Mesenchymal stem cell (in vitro differentiated cells and primary cell): ENCODE measurements around the gene MAPK4.

Source experiments
- DNase-seq: peaks from one replicate; pipeline ENCODE4 v3.0.0-alpha.2; 2013
- H2AFZ ChIP-seq: one replicate; pipeline ENCODE4 v1.6.1; 2013; ENCODE audit warnings: low read depth, mild to moderate bottlenecking, control low read depth, inconsistent platforms, low read length, moderate library complexity
- H2AK5ac ChIP-seq: 2 replicates; pipeline ENCODE4 v1.6.1; 2013; ENCODE audit warnings: low read length, moderate library complexity, mild to moderate bottlenecking, inconsistent platforms; ENCODE audit not compliant: severe bottlenecking
- H2BK120ac ChIP-seq: one replicate; pipeline ENCODE4 v1.6.1; 2013; ENCODE audit warnings: low read depth, mild to moderate bottlenecking, inconsistent platforms, low read length, moderate library complexity
- H2BK12ac ChIP-seq, 2 experiments: one replicate each; pipeline ENCODE4 v1.6.1; 2013; ENCODE audit warnings: inconsistent platforms in 2 of 2, low read length in 2 of 2, mild to moderate bottlenecking in 2 of 2, moderate library complexity in 2 of 2, control low read depth in 1 of 2
- H2BK15ac ChIP-seq: one replicate; pipeline ENCODE4 v1.6.1; 2013; ENCODE audit warnings: mild to moderate bottlenecking, low read depth, inconsistent platforms; ENCODE audit not compliant: poor library complexity, severe bottlenecking
- H2BK5ac ChIP-seq: 2 replicates; pipeline ENCODE4 v1.6.1; 2013; ENCODE audit warnings: low read depth, mild to moderate bottlenecking, low read length, control low read depth, inconsistent platforms; ENCODE audit not compliant: poor library complexity, severe bottlenecking
- H3K14ac ChIP-seq, 2 experiments: one replicate each; pipeline ENCODE4 v1.6.1; 2013; ENCODE audit warnings: inconsistent platforms in 2 of 2, low read length in 2 of 2, control low read depth in 1 of 2, mild to moderate bottlenecking in 1 of 2, moderate library complexity in 1 of 2
- H3K18ac ChIP-seq, 2 experiments: one replicate each; pipeline ENCODE4 v1.6.1; 2013; ENCODE audit warnings: inconsistent platforms in 2 of 2, low read length in 2 of 2, control low read depth in 1 of 2, low read depth in 1 of 2, mild to moderate bottlenecking in 1 of 2
- H3K23ac ChIP-seq, 2 experiments: one replicate each; pipeline ENCODE4 v1.6.1; 2013; ENCODE audit warnings: inconsistent platforms in 2 of 2, low read length in 2 of 2, mild to moderate bottlenecking in 2 of 2, moderate library complexity in 2 of 2, control low read depth in 1 of 2
- H3K27ac ChIP-seq: 2 replicates; pipeline ENCODE4 v1.5.1; 2013; ENCODE audit warnings: mild to moderate bottlenecking, moderate library complexity, low read length, control low read depth, inconsistent platforms; ENCODE audit not compliant: poor library complexity, severe bottlenecking
- H3K27me3 ChIP-seq, 2 experiments: 2 replicates each; pipeline versions ENCODE4 v1.6.1 to v1.7.0; 2013; ENCODE audit warnings: low read length in 2 of 2, mild to moderate bottlenecking in 2 of 2, moderate library complexity in 2 of 2, control low read depth in 1 of 2, inconsistent platforms in 1 of 2; ENCODE audit not compliant: control insufficient read depth in 1 of 2, insufficient read depth in 1 of 2
- H3K36me3 ChIP-seq, 2 experiments: 2 replicates each; pipeline versions ENCODE4 v1.6.1 to v1.7.0; 2013; ENCODE audit warnings: low read length in 2 of 2, control low read depth in 1 of 2, inconsistent platforms in 1 of 2, low read depth in 1 of 2, mild to moderate bottlenecking in 1 of 2; ENCODE audit not compliant: insufficient read depth in 2 of 2, control insufficient read depth in 1 of 2
- H3K4ac ChIP-seq, 2 experiments: one replicate each; pipeline ENCODE4 v1.6.1; 2013; ENCODE audit warnings: inconsistent platforms in 2 of 2, low read length in 2 of 2, mild to moderate bottlenecking in 2 of 2, moderate library complexity in 2 of 2, control low read depth in 1 of 2, low read depth in 1 of 2
- H3K4me1 ChIP-seq: 2 replicates; pipeline ENCODE4 v1.6.1; 2013; ENCODE audit warnings: low read depth, low read length, control low read depth; ENCODE audit not compliant: control insufficient read depth, insufficient read depth
- H3K4me2 ChIP-seq: 2 replicates; pipeline ENCODE4 v1.6.1; 2013; ENCODE audit warnings: low read length, mild to moderate bottlenecking, inconsistent platforms; ENCODE audit not compliant: poor library complexity, severe bottlenecking
- H3K4me3 ChIP-seq, 2 experiments: 2 replicates each; pipeline versions ENCODE4 v1.5.1 to v1.7.0; 2013; ENCODE audit warnings: low read length in 2 of 2, mild to moderate bottlenecking in 2 of 2, control low read depth in 1 of 2, low read depth in 1 of 2; ENCODE audit not compliant: insufficient read depth in 1 of 2
- H3K79me1 ChIP-seq: replicated peaks from 2 replicates; pipeline ENCODE4 v1.6.1; 2013; ENCODE audit warnings: mild to moderate bottlenecking, control low read depth, low read length, inconsistent platforms; ENCODE audit not compliant: poor library complexity, severe bottlenecking
- H3K9ac ChIP-seq: 2 replicates; pipeline ENCODE4 v1.7.0; 2013; ENCODE audit warnings: mild to moderate bottlenecking, low read length, moderate library complexity
- H3K9me3 ChIP-seq: 2 replicates; pipeline ENCODE4 v1.7.0; 2013; ENCODE audit warnings: mild to moderate bottlenecking, low read length; ENCODE audit not compliant: control insufficient read depth
- H4K8ac ChIP-seq: one replicate; pipeline ENCODE4 v1.6.1; 2013; ENCODE audit warnings: inconsistent platforms, mild to moderate bottlenecking, low read length, moderate library complexity
- H4K91ac ChIP-seq: one replicate; pipeline ENCODE4 v1.6.1; 2013; ENCODE audit warnings: mild to moderate bottlenecking, low read length, inconsistent platforms
- WGBS: methylation state at CpG from one replicate; pipeline ENCODE4 v1.1.7; 2013; ENCODE audit warnings: mixed read lengths; 5-methylcytosine and 5-hydroxymethylcytosine counted together

MAPK4 gene

DNA sequence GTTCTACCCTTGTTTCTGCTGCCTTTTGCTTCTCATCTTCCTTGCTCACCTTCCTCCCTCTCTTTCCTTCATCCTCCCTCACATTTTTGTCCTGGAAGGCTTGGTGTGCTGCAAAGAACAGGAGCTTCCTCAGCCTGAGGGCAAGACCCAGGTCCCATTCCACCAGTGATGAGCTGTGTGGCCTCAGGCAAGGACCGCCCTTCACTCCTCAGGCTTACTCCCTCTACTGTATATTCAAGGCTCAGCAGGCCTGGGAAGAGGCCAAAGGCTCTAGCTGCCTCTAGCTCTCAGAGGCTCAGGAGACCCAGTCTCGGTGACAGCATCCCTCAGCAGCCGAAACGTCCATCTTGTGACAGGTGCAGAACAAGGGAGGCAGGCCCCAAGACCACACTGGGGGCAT, 162.4 kb downstream of the MAPK4 start:
- Histone ChIP-seq H3K79me1 (no peaks in the 10 kb centered on the region), H3K9ac (no peak overlapping the region), H4K91ac (no peak overlapping the region), H3K4ac (no peak overlapping the region), H3K27ac (no peak overlapping the region), H2BK12ac (no peak overlapping the region), H3K4me1 (no peaks in the 10 kb centered on the region), H3K4me2 (no peak overlapping the region), H2BK5ac (no peak overlapping the region), H3K4me3 (no peak overlapping the region), H4K8ac (no peak overlapping the region), H3K14ac (no peak overlapping the region), H3K23ac (no peak overlapping the region), H3K27me3 (no peaks in the 10 kb centered on the region), H2AFZ (no peak overlapping the region), H2BK15ac (no peak overlapping the region), H2AK5ac (no peak overlapping the region), H2BK120ac (no peak overlapping the region), H3K9me3 (no peaks in the 10 kb centered on the region), H3K18ac (no peak overlapping the region), H3K36me3 (no peaks in the 10 kb centered on the region)
- WGBS: 77% methylated on average over 4 of the region's 4 CpGs
- DNase-seq: no peak

DNA sequence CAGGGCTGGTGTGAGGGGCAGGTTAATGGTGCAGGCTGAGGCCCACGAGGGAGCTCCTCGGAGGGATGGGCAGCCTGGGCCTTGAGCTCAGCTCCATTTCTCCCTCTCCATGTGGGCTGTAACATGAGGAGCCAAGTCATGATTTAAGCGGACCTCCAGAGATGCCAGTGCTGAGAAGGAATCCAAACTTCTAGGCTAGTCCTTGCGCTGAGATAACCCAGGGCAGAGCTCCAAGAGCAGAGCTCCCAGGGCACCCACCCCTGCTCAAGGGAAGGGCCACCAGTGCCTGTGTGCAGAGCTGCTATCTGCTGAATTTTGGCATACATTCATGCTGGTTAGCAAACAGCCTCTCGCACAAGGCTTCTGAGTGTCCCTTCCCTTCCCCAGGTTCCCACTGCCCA, 164.9 kb downstream of the MAPK4 start:
- no peak overlapping the region for H4K91ac ChIP-seq
- H3K27ac ChIP-seq: no peak overlapping the region
- no peak overlapping the region for H4K8ac ChIP-seq
- no peaks in the 10 kb centered on the region for H3K9me3 ChIP-seq
- no peak overlapping the region for H2AFZ ChIP-seq
- no peaks in the 10 kb centered on the region for H3K4me1 ChIP-seq
- H3K4ac ChIP-seq: no peak overlapping the region
- no peak overlapping the region for H2BK15ac ChIP-seq
- no peaks in the 10 kb centered on the region for H3K79me1 ChIP-seq
- H2BK5ac ChIP-seq: no peak overlapping the region
- H3K4me3 ChIP-seq: no peak overlapping the region
- no peak overlapping the region for H3K4me2 ChIP-seq
- no peak overlapping the region for H3K9ac ChIP-seq
- H3K23ac ChIP-seq: no peak overlapping the region
- H3K27me3 ChIP-seq: no peaks in the 10 kb centered on the region
- no peak overlapping the region for H2AK5ac ChIP-seq
- no peak overlapping the region for H2BK120ac ChIP-seq
- H3K36me3 ChIP-seq: no peaks in the 10 kb centered on the region
- H2BK12ac ChIP-seq: no peak overlapping the region
- WGBS: 75% methylated on average over 5 of the region's 5 CpGs
- H3K14ac ChIP-seq: no peak overlapping the region
- DNase-seq: no peak
- H3K18ac ChIP-seq: no peak overlapping the region

DNA sequence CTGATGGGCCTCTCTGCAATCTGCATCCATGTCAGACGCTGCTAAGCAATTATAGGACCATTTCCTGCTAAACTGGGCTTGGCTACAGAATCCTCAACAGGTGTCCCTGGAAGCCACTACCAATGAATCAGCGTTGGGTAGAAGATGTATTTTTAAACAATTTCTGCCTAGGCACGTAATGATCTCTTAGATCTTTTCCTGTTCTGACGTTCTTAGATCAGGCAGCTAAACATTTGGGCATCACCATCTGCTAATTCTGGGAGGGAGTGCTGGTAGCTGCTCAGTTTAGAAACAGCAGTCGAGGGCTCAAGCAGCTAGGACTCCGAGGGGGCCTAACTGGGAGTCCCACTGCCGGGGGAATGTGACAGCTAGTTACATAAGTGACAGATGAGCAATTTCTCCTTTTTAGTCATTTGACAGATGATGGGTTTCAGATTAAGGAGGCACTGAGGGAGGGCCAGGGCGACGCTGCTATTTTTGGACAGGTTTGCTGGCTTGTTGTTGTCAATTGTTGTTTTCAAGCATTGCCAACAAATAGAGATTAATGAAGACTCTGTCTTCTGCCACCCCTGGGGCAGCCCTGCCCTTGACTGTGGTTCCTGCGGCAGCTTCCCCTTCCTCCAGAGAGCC, 167.2 kb downstream of the MAPK4 start:
- no peak overlapping the region for H4K8ac ChIP-seq
- no peaks in the 10 kb centered on the region for H3K4me1 ChIP-seq
- no peak overlapping the region for H3K14ac ChIP-seq
- H2AK5ac ChIP-seq: no peak overlapping the region
- H3K27me3 ChIP-seq: no peaks in the 10 kb centered on the region
- H3K18ac ChIP-seq: no peak overlapping the region
- H3K9me3 ChIP-seq: no peaks in the 10 kb centered on the region
- WGBS: 81% methylated on average over 10 of the region's 10 CpGs
- H2BK5ac ChIP-seq: no peak overlapping the region
- no peak overlapping the region for H3K4ac ChIP-seq
- no peak overlapping the region for H2BK15ac ChIP-seq
- no peak overlapping the region for H2AFZ ChIP-seq
- H3K9ac ChIP-seq: no peak overlapping the region
- H4K91ac ChIP-seq: no peak overlapping the region
- H3K36me3 ChIP-seq: no peaks in the 10 kb centered on the region
- no peak overlapping the region for H2BK12ac ChIP-seq
- no peak overlapping the region for H3K4me2 ChIP-seq
- no peak overlapping the region for H2BK120ac ChIP-seq
- no peak overlapping the region for H3K23ac ChIP-seq
- no peak for DNase-seq
- H3K27ac ChIP-seq: no peak overlapping the region
- no peaks in the 10 kb centered on the region for H3K79me1 ChIP-seq
- no peak overlapping the region for H3K4me3 ChIP-seq

DNA sequence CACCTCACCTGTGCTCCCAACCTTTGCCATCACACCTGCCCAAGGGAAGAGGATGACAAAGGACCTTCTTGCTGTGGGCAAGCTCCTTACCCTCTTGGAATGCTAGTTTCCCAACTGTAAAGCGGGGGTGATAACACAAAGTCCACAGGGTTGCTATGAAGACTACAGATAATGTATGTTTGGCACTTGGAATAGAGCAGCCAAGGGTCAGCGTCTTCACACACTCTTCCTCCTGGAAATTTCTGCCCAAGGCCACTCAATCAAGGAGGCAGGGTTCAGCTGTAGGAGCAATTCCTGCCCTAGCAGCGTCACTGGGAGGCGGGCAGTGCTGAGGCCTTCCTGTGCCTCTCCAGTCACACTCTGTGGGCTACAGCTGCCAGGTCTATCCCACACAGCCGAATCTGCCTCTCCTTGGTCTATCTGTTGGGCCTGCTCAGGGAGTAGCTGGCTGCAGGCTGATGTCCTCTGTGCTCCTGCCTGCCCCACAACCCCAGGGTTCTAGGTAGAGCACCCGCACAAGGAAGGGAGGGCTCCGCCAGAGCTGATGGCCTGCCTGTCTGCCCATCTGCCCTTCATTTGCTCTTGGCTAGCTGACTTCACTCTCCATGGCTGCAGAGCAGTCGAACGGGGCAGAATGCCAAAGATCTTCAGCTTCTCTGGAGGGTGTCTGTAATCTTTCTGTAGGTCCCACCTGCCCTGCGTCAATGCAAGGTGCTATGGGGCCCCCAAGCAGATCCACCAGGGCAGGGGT, 168.0 kb downstream of the MAPK4 start:
- Histone ChIP-seq H3K4ac (no peak overlapping the region), H2BK120ac (no peak overlapping the region), H2AK5ac (no peak overlapping the region), H3K9me3 (no peaks in the 10 kb centered on the region), H2AFZ (no peak overlapping the region), H3K4me1 (no peaks in the 10 kb centered on the region), H3K79me1 (no peaks in the 10 kb centered on the region), H3K9ac (no peak overlapping the region), H2BK5ac (no peak overlapping the region), H3K27ac (no peak overlapping the region), H3K4me2 (no peak overlapping the region), H3K23ac (no peak overlapping the region), H3K4me3 (no peak overlapping the region), H3K14ac (no peak overlapping the region), H4K91ac (no peak overlapping the region), H3K18ac (no peak overlapping the region), H2BK12ac (no peak overlapping the region), H3K27me3 (no peaks in the 10 kb centered on the region), H4K8ac (no peak overlapping the region), H3K36me3 (no peaks in the 10 kb centered on the region), H2BK15ac (no peak overlapping the region)
- 83% methylated on average over 10 of the region's 10 CpGs for WGBS
- DNase-seq: no peak
